BJ (cell line): ENCODE data around the gene ATP2A3. TPM values are rescaled to one million over a fixed set of nuclear protein-coding genes. Genes with fewer than 3 reads are reported as not detected.

Source experiments
- CTCF ChIA-PET: fragments of 350-600 bp; formaldehyde crosslinking; extraction: SDS; loops from one replicate; lab custom pipeline; 2021; ENCODE audit warnings: antibody characterized with exemption, inconsistent platforms; lab: Yijun Ruan, JAX
- POLR2A ChIA-PET: fragments of 300-600 bp; sonication (Branson Sonifier 250); formaldehyde crosslinking; extraction: SDS; loops from one replicate; lab custom pipeline; 2021; ENCODE audit warnings: antibody characterized with exemption; lab: Charles Lee
- DNase-seq: peaks from one replicate; pipeline ENCODE4 v3.0.0-alpha.2; 2011; ENCODE audit warnings: low read depth
- H3K27me3 ChIP-seq: 2 replicates; pipeline ENCODE4 v1.6.0; 2011; ENCODE audit warnings: low read length; ENCODE audit not compliant: control insufficient read depth, insufficient read depth
- H3K36me3 ChIP-seq: 2 replicates; pipeline ENCODE4 v1.5.1; 2011; ENCODE audit warnings: low read length; ENCODE audit not compliant: control insufficient read depth, insufficient read depth
- H3K4me3 ChIP-seq: 2 replicates; pipeline ENCODE4 v1.5.1; 2011; ENCODE audit warnings: low read depth, mild to moderate bottlenecking, control low read depth, low read length
- polyA plus RNA-seq: library from polyadenylated mRNA; depleted of rRNA; stranded (reverse); fragments of >200 nt; gene quantifications from 2 replicates; pipeline ENCODE4 v1.2.3, GENCODE V29; 2011
- TF ChIP-seq, protein P1 (sequence below): IDR thresholded peaks from 2 replicates; pipeline ENCODE4 v1.5.1; 2011; ENCODE audit warnings: low read depth, mild to moderate bottlenecking, control low read depth, inconsistent platforms, low read length, moderate library complexity; ENCODE audit not compliant: insufficient read depth

Gene ATP2A3
- polyA plus RNA-seq, 1 experiment = 1.1 TPM

GRCh38 chr17:3977387-3977786 is 13.2 kb upstream of the ATP2A3 start:
- ChIA-PET CTCF (no interaction called here), POLR2A (no interaction called here)
- no peaks in the 10 kb centered on the region; the same call in 1 of the 2 replicates for H3K27me3 ChIP-seq
- no peak for DNase-seq
- TF ChIP-seq, protein P1, sequence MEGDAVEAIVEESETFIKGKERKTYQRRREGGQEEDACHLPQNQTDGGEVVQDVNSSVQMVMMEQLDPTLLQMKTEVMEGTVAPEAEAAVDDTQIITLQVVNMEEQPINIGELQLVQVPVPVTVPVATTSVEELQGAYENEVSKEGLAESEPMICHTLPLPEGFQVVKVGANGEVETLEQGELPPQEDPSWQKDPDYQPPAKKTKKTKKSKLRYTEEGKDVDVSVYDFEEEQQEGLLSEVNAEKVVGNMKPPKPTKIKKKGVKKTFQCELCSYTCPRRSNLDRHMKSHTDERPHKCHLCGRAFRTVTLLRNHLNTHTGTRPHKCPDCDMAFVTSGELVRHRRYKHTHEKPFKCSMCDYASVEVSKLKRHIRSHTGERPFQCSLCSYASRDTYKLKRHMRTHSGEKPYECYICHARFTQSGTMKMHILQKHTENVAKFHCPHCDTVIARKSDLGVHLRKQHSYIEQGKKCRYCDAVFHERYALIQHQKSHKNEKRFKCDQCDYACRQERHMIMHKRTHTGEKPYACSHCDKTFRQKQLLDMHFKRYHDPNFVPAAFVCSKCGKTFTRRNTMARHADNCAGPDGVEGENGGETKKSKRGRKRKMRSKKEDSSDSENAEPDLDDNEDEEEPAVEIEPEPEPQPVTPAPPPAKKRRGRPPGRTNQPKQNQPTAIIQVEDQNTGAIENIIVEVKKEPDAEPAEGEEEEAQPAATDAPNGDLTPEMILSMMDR = no peak
- H3K36me3 ChIP-seq = no peaks in the 10 kb centered on the region
- H3K4me3 ChIP-seq = no peak overlapping the region

DNA sequence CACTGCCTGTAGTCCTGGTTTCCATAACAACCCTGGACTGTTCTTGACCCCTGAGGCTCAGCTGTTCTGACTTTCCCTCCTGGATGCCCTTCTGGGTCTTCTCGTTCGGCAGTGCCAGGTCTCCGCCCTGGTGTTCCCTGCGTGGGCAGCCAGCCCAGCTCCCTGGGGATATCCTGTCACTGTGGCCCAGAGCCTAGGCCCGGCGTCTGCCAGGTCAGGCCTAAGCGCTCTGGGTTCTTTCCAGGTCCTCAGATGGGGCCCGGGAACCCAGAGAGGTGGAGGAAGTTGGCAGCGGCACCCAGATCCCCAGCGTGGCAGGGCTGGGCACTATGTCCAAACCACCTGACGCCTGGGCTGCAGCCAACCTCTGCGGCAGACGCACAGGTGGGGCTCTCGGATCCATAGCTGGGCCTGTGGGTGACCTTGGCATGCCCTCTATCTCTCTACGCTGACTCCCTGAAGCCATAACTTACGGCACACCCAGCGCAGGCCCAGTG is 12.5 kb upstream of the ATP2A3 start:
- CTCF ChIA-PET = no interaction called here
- peaks cover 2% of the 10 kb centered on the region; the same call in 1 of the 2 replicates for H3K27me3 ChIP-seq

GRCh38 chr17:3974980-3975379 is 10.7 kb upstream of the ATP2A3 start:
- Histone ChIP-seq H3K36me3 (no peaks in the 10 kb centered on the region), H3K27me3 (0 out of 2 replicates have a peak, but pooled peaks cover 3% of the 10 kb centered on the region), H3K4me3 (no peak overlapping the region)
- CTCF ChIA-PET = no interaction called here
- TF ChIP-seq, protein P1 = no peak
- POLR2A ChIA-PET = no interaction called here
- DNase-seq = no peak

More for the DNA sequence above, 12.5 kb upstream of the ATP2A3 start:
- Histone ChIP-seq H3K4me3 (no peak overlapping the region), H3K36me3 (no peaks in the 10 kb centered on the region)
- TF ChIP-seq, protein P1 = no peak
- DNase-seq = no peak
- POLR2A ChIA-PET = no interaction called here

DNA sequence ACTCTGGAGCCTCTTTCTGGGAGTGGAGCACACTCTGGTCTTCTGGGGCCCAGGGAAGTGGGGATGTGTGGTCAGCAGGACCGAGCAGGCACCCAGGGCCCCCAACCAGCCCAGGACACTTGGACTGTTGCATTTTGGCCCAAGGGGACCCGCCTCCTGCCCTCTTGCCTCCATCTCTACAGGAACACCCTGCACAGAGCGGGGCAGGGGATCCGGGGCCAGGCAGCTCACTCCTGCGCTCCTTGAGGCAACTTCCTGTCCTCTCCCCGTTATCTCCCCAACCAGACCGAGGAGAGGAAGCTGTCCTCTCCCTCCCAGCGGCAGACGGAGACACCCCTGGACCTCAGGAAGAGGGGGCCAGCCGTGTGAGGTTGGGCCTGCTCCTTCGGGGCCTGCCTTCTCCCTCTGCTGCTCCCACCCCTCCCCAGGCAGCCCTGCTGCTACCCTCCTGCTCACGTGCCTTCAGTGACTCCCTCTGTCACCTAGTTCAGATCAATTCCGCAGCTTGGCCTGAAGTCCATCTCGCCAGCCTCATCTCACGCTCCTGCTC is 10.0 kb upstream of the ATP2A3 start:
- Histone ChIP-seq H3K4me3 (no peak overlapping the region), H3K36me3 (no peaks in the 10 kb centered on the region), H3K27me3 (0 out of 2 replicates have a peak, but pooled peaks cover 3% of the 10 kb centered on the region)
- POLR2A ChIA-PET = no interaction called here
- CTCF ChIA-PET = no interaction called here
- DNase-seq = no peak
- TF ChIP-seq, protein P1 = no peak

- Histone ChIP-seq H3K36me3 (no peaks in the 10 kb centered on the region), H3K27me3 (0 out of 2 replicates have a peak, but pooled peaks cover 3% of the 10 kb centered on the region), H3K4me3 (no peak overlapping the region)
- POLR2A ChIA-PET = no interaction called here
- DNase-seq = no peak
- TF ChIP-seq, protein P1 = no peak
- CTCF ChIA-PET = interaction anchor here (0.5 kb wide), 1 partner anchor 16 kb away, joined by 3 read pairs; no protein-coding TSS in a partner anchor
Measured at GRCh38 chr17:3973495-3974137, 9.4 kb upstream of the ATP2A3 start.
